HEK293 (cell line): ENCODE results near the gene KLHL25.

Experiments used
- CTCF ChIA-PET: fragments of 350-600 bp; formaldehyde crosslinking; extraction: SDS; loops from one replicate; lab custom pipeline; 2021; ENCODE audit warnings: antibody characterized with exemption; lab: Yijun Ruan, JAX
- POLR2A ChIA-PET: fragments of 300-600 bp; formaldehyde crosslinking; extraction: SDS; loops from one replicate; lab custom pipeline; 2020; ENCODE audit warnings: antibody characterized with exemption, inconsistent platforms; lab: Yijun Ruan, JAX
- H3K27ac ChIP-seq: fragments of 200-500 bp; sonication (Bioruptor generic); 2 replicates; pipeline ENCODE4 v1.5.1; 2014; ENCODE audit warnings: low read depth, low read length, control low read depth, inconsistent platforms; ENCODE audit errors: extremely low read depth
- H3K36me3 ChIP-seq, 2 experiments: fragments of 200-500 bp in 1 of 2; sonication (Bioruptor generic) in 1 of 2; 1 replicate in 1 of 2; 2 replicates in 1 of 2; pipeline ENCODE4 v1.5.1; 2014 to 2017; ENCODE audit warnings: inconsistent platforms in 2 of 2, low read length in 2 of 2; ENCODE audit not compliant: control insufficient read depth in 2 of 2, insufficient read depth in 1 of 2
- H3K4me1 ChIP-seq: fragments of 200-500 bp; sonication (Bioruptor generic); 2 replicates; pipeline ENCODE4 v1.5.1; 2014; ENCODE audit warnings: mild to moderate bottlenecking, low read length, inconsistent platforms; ENCODE audit not compliant: control insufficient read depth, insufficient read depth
- H3K4me3 ChIP-seq: 2 replicates; pipeline ENCODE4 v1.5.1; 2011; ENCODE audit warnings: low read depth, mild to moderate bottlenecking, control low read depth, low read length, moderate library complexity
- H3K9me3 ChIP-seq: fragments of 200-500 bp; sonication (Bioruptor generic); 2 replicates; pipeline ENCODE4 v1.5.1; 2014; ENCODE audit warnings: low read depth, low read length, inconsistent platforms; ENCODE audit not compliant: control insufficient read depth, insufficient read depth
- BCL11B ChIP-seq: fragments of 450-650 bp; formaldehyde crosslinking; IDR thresholded peaks from 2 replicates; pipeline ENCODE4 v1.5.1; 2016; ENCODE audit warnings: low read depth, missing biosample characterization, missing genetic modification characterization
- EGR2 ChIP-seq: fragments of 450-650 bp; formaldehyde crosslinking; IDR thresholded peaks from 2 replicates; pipeline ENCODE4 v1.5.1; 2016; ENCODE audit warnings: low read depth, missing biosample characterization, missing genetic modification characterization
- GFI1B ChIP-seq: fragments of 450-650 bp; formaldehyde crosslinking; IDR thresholded peaks from 2 replicates; pipeline ENCODE4 v1.5.1; 2016; ENCODE audit warnings: missing biosample characterization, missing genetic modification characterization
- GLIS2 ChIP-seq: fragments of 450-650 bp; formaldehyde crosslinking; IDR thresholded peaks from 2 replicates; pipeline ENCODE4 v1.5.1; 2016; ENCODE audit warnings: missing biosample characterization, missing genetic modification characterization
- KLF1 ChIP-seq: fragments of 450-650 bp; formaldehyde crosslinking; IDR thresholded peaks from 2 replicates; pipeline ENCODE4 v1.5.1; 2016; ENCODE audit warnings: missing biosample characterization, missing genetic modification characterization
- KLF9 ChIP-seq: fragments of 450-650 bp; formaldehyde crosslinking; IDR thresholded peaks from 2 replicates; pipeline ENCODE4 v1.5.1; 2016; ENCODE audit warnings: missing biosample characterization, missing genetic modification characterization, low read depth
- MEIS1 ChIP-seq: sonication (generic); formaldehyde crosslinking; IDR thresholded peaks from 2 replicates; pipeline ENCODE4 v1.8.1; 2022; ENCODE audit warnings: missing genetic modification reagents, mild to moderate bottlenecking, borderline replicate concordance
- SCRT1 ChIP-seq: fragments of 450-650 bp; formaldehyde crosslinking; IDR thresholded peaks from 2 replicates; pipeline ENCODE4 v1.5.1; 2016; ENCODE audit warnings: missing biosample characterization, missing genetic modification characterization, borderline replicate concordance
- YY2 ChIP-seq: fragments of 450-650 bp; formaldehyde crosslinking; IDR thresholded peaks from 2 replicates; pipeline ENCODE4 v1.5.1; 2016; ENCODE audit warnings: missing biosample characterization, missing genetic modification characterization
- ZBTB7A ChIP-seq: fragments of 450-650 bp; formaldehyde crosslinking; IDR thresholded peaks from 2 replicates; pipeline ENCODE4 v1.5.1; 2016; ENCODE audit warnings: low read depth, missing biosample characterization, missing genetic modification characterization
- ZFHX2 ChIP-seq: fragments of 450-650 bp; formaldehyde crosslinking; conservative IDR thresholded peaks from 2 replicates; pipeline ENCODE4 v1.5.1; 2016; ENCODE audit warnings: missing biosample characterization, missing genetic modification characterization
- ZNF280C ChIP-seq: fragments of 450-650 bp; formaldehyde crosslinking; IDR thresholded peaks from 2 replicates; pipeline ENCODE4 v1.5.1; 2016; ENCODE audit warnings: missing biosample characterization, missing genetic modification characterization
- ZNF302 ChIP-seq: fragments of 450-650 bp; formaldehyde crosslinking; IDR thresholded peaks from 2 replicates; pipeline ENCODE4 v1.5.1; 2016; ENCODE audit warnings: missing biosample characterization, missing genetic modification characterization, low read depth
- ZNF561 ChIP-seq: fragments of 450-650 bp; IDR thresholded peaks from 2 replicates; pipeline ENCODE4 v1.5.1; 2018; ENCODE audit warnings: missing biosample characterization, missing genetic modification characterization, borderline replicate concordance
- ZNF610 ChIP-seq: fragments of 450-650 bp; formaldehyde crosslinking; IDR thresholded peaks from 2 replicates; pipeline ENCODE4 v1.5.1; 2016; ENCODE audit warnings: missing biosample characterization, missing genetic modification characterization, borderline replicate concordance
- ZNF621 ChIP-seq: fragments of 450-650 bp; formaldehyde crosslinking; IDR thresholded peaks from 2 replicates; pipeline ENCODE4 v1.5.1; 2017; ENCODE audit warnings: missing biosample characterization, missing genetic modification characterization
- ZNF664 ChIP-seq: fragments of 450-650 bp; formaldehyde crosslinking; IDR thresholded peaks from 2 replicates; pipeline ENCODE4 v1.5.1; 2016; ENCODE audit warnings: missing biosample characterization, missing genetic modification characterization
- ZNF677 ChIP-seq: fragments of 450-650 bp; IDR thresholded peaks from 2 replicates; pipeline ENCODE4 v1.5.0; 2018; ENCODE audit warnings: missing biosample characterization, mild to moderate bottlenecking, missing genetic modification characterization, moderate library complexity
- ZNF76 ChIP-seq: fragments of 450-650 bp; formaldehyde crosslinking; IDR thresholded peaks from 2 replicates; pipeline ENCODE4; 2016; ENCODE audit warnings: low read depth, missing biosample characterization, missing genetic modification characterization, borderline replicate concordance
- ZNF776 ChIP-seq: fragments of 450-650 bp; formaldehyde crosslinking; IDR thresholded peaks from 2 replicates; pipeline ENCODE4 v1.5.0; 2017; ENCODE audit warnings: missing biosample characterization, missing genetic modification characterization, borderline replicate concordance
- ZSCAN23 ChIP-seq: fragments of 450-650 bp; formaldehyde crosslinking; IDR thresholded peaks from 2 replicates; pipeline ENCODE4 v1.5.1; 2016; ENCODE audit warnings: missing biosample characterization, missing genetic modification characterization
- TF ChIP-seq, protein P1 (sequence below): fragments of 450-650 bp; formaldehyde crosslinking; IDR thresholded peaks from 2 replicates; pipeline ENCODE4 v1.5.1; 2016; ENCODE audit warnings: missing biosample characterization, missing genetic modification characterization
- TF ChIP-seq, protein P2 (sequence below): fragments of 450-650 bp; formaldehyde crosslinking; IDR thresholded peaks from 2 replicates; pipeline ENCODE4 v1.5.1; 2016; ENCODE audit warnings: missing biosample characterization, missing genetic modification characterization
- TF ChIP-seq, protein P3 (sequence below): fragments of 450-650 bp; formaldehyde crosslinking; IDR thresholded peaks from 2 replicates; pipeline ENCODE4 v1.5.1; 2016; ENCODE audit warnings: missing biosample characterization, missing genetic modification characterization

The KLHL25 gene

GRCh38 chr15:85751291-85752123 is 43.2 kb downstream of the KLHL25 start:
- peak; percentile 47; the same call in 1 of the 2 replicates for TF ChIP-seq EGR2
- peak; percentile 29 for TF ChIP-seq ZFHX2
- no peak for TF ChIP-seq BCL11B (tag by site-specific recombination)
- TF ChIP-seq, protein P1, sequence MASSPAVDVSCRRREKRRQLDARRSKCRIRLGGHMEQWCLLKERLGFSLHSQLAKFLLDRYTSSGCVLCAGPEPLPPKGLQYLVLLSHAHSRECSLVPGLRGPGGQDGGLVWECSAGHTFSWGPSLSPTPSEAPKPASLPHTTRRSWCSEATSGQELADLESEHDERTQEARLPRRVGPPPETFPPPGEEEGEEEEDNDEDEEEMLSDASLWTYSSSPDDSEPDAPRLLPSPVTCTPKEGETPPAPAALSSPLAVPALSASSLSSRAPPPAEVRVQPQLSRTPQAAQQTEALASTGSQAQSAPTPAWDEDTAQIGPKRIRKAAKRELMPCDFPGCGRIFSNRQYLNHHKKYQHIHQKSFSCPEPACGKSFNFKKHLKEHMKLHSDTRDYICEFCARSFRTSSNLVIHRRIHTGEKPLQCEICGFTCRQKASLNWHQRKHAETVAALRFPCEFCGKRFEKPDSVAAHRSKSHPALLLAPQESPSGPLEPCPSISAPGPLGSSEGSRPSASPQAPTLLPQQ (tag by site-specific recombination) = no peak
- TF ChIP-seq, protein P2, sequence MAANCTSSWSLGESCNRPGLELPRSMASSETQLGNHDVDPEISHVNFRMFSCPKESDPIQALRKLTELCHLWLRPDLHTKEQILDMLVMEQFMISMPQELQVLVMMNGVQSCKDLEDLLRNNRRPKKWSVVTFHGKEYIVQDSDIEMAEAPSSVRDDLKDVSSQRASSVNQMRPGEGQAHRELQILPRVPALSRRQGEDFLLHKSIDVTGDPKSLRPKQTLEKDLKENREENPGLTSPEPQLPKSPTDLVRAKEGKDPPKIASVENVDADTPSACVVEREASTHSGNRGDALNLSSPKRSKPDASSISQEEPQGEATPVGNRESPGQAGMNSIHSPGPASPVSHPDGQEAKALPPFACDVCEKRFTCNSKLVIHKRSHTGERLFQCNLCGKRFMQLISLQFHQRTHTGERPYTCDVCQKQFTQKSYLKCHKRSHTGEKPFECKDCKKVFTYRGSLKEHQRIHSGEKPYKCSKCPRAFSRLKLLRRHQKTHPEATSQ (tag by site-specific recombination) = no peak
- Histone ChIP-seq H3K4me3 (no peak overlapping the region), H3K36me3 (peaks cover 3 to 25% of the 10 kb centered on the region in 2 experiments; a peak in 1 of 3 replicates), H3K27ac (no peak overlapping the region), H3K4me1 (no peaks in the 10 kb centered on the region), H3K9me3 (no peaks in the 10 kb centered on the region)
- ChIA-PET POLR2A (no interaction called here), CTCF (no interaction called here)

- ChIA-PET CTCF (interaction anchor here (1.3 kb wide), 1 partner anchor 10 kb away, joined by 3 read pairs; no protein-coding TSS in a partner anchor), POLR2A (no interaction called here)
- no peaks in the 10 kb centered on the region for H3K4me1 ChIP-seq
- no peak overlapping the region for H3K4me3 ChIP-seq
- H3K27ac ChIP-seq = no peak overlapping the region
- H3K36me3 ChIP-seq = peaks cover 3 to 33% of the 10 kb centered on the region in 2 experiments; a peak in 1 of 3 replicates
- TF ChIP-seq ZSCAN23 (no peak), ZNF677 (tag by site-specific recombination) (no peak), ZNF280C (tag by site-specific recombination) (no peak), ZBTB7A (no peak), ZNF776 (no peak), GFI1B (no peak), ZNF302 (tag by site-specific recombination) (no peak), GLIS2 (tag by site-specific recombination) (no peak), ZNF561 (tag by site-specific recombination) (no peak), ZNF621 (tag by site-specific recombination) (no peak), ZNF610 (no peak), KLF1 (no peak), ZNF664 (tag by site-specific recombination) (no peak), YY2 (tag by site-specific recombination) (no peak), MEIS1 (no peak), ZNF76 (tag by site-specific recombination) (no peak), KLF9 (tag by site-specific recombination) (no peak), SCRT1 (tag by site-specific recombination) (no peak)
- TF ChIP-seq, protein P3, sequence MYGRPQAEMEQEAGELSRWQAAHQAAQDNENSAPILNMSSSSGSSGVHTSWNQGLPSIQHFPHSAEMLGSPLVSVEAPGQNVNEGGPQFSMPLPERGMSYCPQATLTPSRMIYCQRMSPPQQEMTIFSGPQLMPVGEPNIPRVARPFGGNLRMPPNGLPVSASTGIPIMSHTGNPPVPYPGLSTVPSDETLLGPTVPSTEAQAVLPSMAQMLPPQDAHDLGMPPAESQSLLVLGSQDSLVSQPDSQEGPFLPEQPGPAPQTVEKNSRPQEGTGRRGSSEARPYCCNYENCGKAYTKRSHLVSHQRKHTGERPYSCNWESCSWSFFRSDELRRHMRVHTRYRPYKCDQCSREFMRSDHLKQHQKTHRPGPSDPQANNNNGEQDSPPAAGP (tag by site-specific recombination) = no peak
- no peaks in the 10 kb centered on the region for H3K9me3 ChIP-seq
Measured at GRCh38 chr15:85750319-85751290, 44.1 kb downstream of the KLHL25 start.
